ENCODE measurements around the gene ZBTB7C.

ZBTB7C gene

GRCh38 chr18:48051945-48052840 lies 357.0 kb downstream of the ZBTB7C start:
- 0 out of 2 replicates have a peak, but pooled peaks cover 7% of the 10 kb centered on the region for H3K4me1 ChIP-seq (ENCODE audit: insufficient read depth, low read length)
- WGBS: 94% methylated on average over 8 of the region's 8 CpGs
- H3K27ac ChIP-seq (ENCODE audit: low read depth, low read length): no peak overlapping the region
- no peaks in the 10 kb centered on the region for H3K9me3 ChIP-seq (ENCODE audit: insufficient read depth, low read depth, low read length)
- H3K9ac ChIP-seq (ENCODE audit: low read depth, low read length): no peak overlapping the region
- no peaks in the 10 kb centered on the region for H3K27me3 ChIP-seq (ENCODE audit: insufficient read depth, low read length)
- no peak overlapping the region for H3K4me3 ChIP-seq (ENCODE audit: low read length)
- H3K36me3 ChIP-seq (ENCODE audit: insufficient read depth, low read length): no peaks in the 10 kb centered on the region

GRCh38 chr18:48050176-48050575 lies 359.0 kb downstream of the ZBTB7C start:
- H3K27me3 ChIP-seq (ENCODE audit: insufficient read depth, low read length): no peaks in the 10 kb centered on the region
- 0 out of 2 replicates have a peak, but pooled peaks cover 7% of the 10 kb centered on the region for H3K4me1 ChIP-seq (ENCODE audit: insufficient read depth, low read length)
- no peak overlapping the region for H3K4me3 ChIP-seq (ENCODE audit: low read length)
- H3K9ac ChIP-seq (ENCODE audit: low read depth, low read length): no peak overlapping the region
- no peaks in the 10 kb centered on the region for H3K9me3 ChIP-seq (ENCODE audit: insufficient read depth, low read depth, low read length)
- 94% methylated on average over 7 of the region's 7 CpGs for WGBS
- H3K27ac ChIP-seq (ENCODE audit: low read depth, low read length): no peak overlapping the region
- no peaks in the 10 kb centered on the region for H3K36me3 ChIP-seq (ENCODE audit: insufficient read depth, low read length)

GRCh38 chr18:48049757-48050156 lies 359.4 kb downstream of the ZBTB7C start:
- H3K9me3 ChIP-seq (ENCODE audit: insufficient read depth, low read depth, low read length): no peaks in the 10 kb centered on the region
- H3K9ac ChIP-seq (ENCODE audit: low read depth, low read length): no peak overlapping the region
- H3K27ac ChIP-seq (ENCODE audit: low read depth, low read length): no peak overlapping the region
- H3K36me3 ChIP-seq (ENCODE audit: insufficient read depth, low read length): no peaks in the 10 kb centered on the region
- no peak overlapping the region for H3K4me3 ChIP-seq (ENCODE audit: low read length)
- H3K27me3 ChIP-seq (ENCODE audit: insufficient read depth, low read length): no peaks in the 10 kb centered on the region
- H3K4me1 ChIP-seq (ENCODE audit: insufficient read depth, low read length): 0 out of 2 replicates have a peak, but pooled peaks cover 7% of the 10 kb centered on the region
- WGBS: 89% methylated on average over 5 of the region's 5 CpGs

- Histone ChIP-seq H3K36me3 (ENCODE audit: insufficient read depth, low read length) (no peaks in the 10 kb centered on the region), H3K27me3 (ENCODE audit: insufficient read depth, low read length) (no peaks in the 10 kb centered on the region), H3K9ac (ENCODE audit: low read depth, low read length) (no peak overlapping the region), H3K9me3 (ENCODE audit: insufficient read depth, low read depth, low read length) (peaks cover 1% of the 10 kb centered on the region; the same call in 1 of the 2 replicates), H3K4me3 (ENCODE audit: low read length) (no peak overlapping the region), H3K4me1 (ENCODE audit: insufficient read depth, low read length) (no peaks in the 10 kb centered on the region), H3K27ac (ENCODE audit: low read depth, low read length) (no peak overlapping the region)
- WGBS: 95% methylated on average over 3 of the region's 3 CpGs
Observed at GRCh38 chr18:48048251-48048650, 360.9 kb downstream of the ZBTB7C start.

- H3K9ac ChIP-seq (ENCODE audit: low read depth, low read length): no peak overlapping the region
- H3K4me1 ChIP-seq (ENCODE audit: insufficient read depth, low read length): no peaks in the 10 kb centered on the region
- H3K27ac ChIP-seq (ENCODE audit: low read depth, low read length): no peak overlapping the region
- no peaks in the 10 kb centered on the region for H3K27me3 ChIP-seq (ENCODE audit: insufficient read depth, low read length)
- WGBS: 92% methylated on average over 5 of the region's 5 CpGs
- no peaks in the 10 kb centered on the region for H3K36me3 ChIP-seq (ENCODE audit: insufficient read depth, low read length)
- no peak overlapping the region for H3K4me3 ChIP-seq (ENCODE audit: low read length)
- H3K9me3 ChIP-seq (ENCODE audit: insufficient read depth, low read depth, low read length): peaks cover 4% of the 10 kb centered on the region; the same call in 1 of the 2 replicates
Observed at GRCh38 chr18:48046843-48047242, 362.3 kb downstream of the ZBTB7C start.

GRCh38 chr18:48045744-48046143 lies 363.4 kb downstream of the ZBTB7C start:
- Histone ChIP-seq H3K9me3 (ENCODE audit: insufficient read depth, low read depth, low read length) (peaks cover 4% of the 10 kb centered on the region; the same call in 1 of the 2 replicates), H3K4me3 (ENCODE audit: low read length) (no peak overlapping the region), H3K27me3 (ENCODE audit: insufficient read depth, low read length) (no peaks in the 10 kb centered on the region), H3K4me1 (ENCODE audit: insufficient read depth, low read length) (no peaks in the 10 kb centered on the region), H3K36me3 (ENCODE audit: insufficient read depth, low read length) (no peaks in the 10 kb centered on the region), H3K9ac (ENCODE audit: low read depth, low read length) (no peak overlapping the region), H3K27ac (ENCODE audit: low read depth, low read length) (no peak overlapping the region)
- WGBS: 84% methylated on average over 2 of the region's 2 CpGs

GRCh38 chr18:48044944-48045343 lies 364.2 kb downstream of the ZBTB7C start:
- Histone ChIP-seq H3K4me3 (ENCODE audit: low read length) (no peak overlapping the region), H3K4me1 (ENCODE audit: insufficient read depth, low read length) (no peaks in the 10 kb centered on the region), H3K9ac (ENCODE audit: low read depth, low read length) (no peak overlapping the region), H3K9me3 (ENCODE audit: insufficient read depth, low read depth, low read length) (peaks cover 4% of the 10 kb centered on the region; the same call in 1 of the 2 replicates), H3K27ac (ENCODE audit: low read depth, low read length) (no peak overlapping the region), H3K27me3 (ENCODE audit: insufficient read depth, low read length) (no peaks in the 10 kb centered on the region), H3K36me3 (ENCODE audit: insufficient read depth, low read length) (no peaks in the 10 kb centered on the region)
- WGBS: 88% methylated on average over 2 of the region's 3 CpGs

- no peak overlapping the region for H3K9ac ChIP-seq (ENCODE audit: low read depth, low read length)
- no peaks in the 10 kb centered on the region for H3K36me3 ChIP-seq (ENCODE audit: insufficient read depth, low read length)
- H3K27me3 ChIP-seq (ENCODE audit: insufficient read depth, low read length): no peaks in the 10 kb centered on the region
- H3K27ac ChIP-seq (ENCODE audit: low read depth, low read length): no peak overlapping the region
- H3K9me3 ChIP-seq (ENCODE audit: insufficient read depth, low read depth, low read length): peaks cover 4% of the 10 kb centered on the region; the same call in 1 of the 2 replicates
- WGBS: 89% methylated on average over 3 of the region's 3 CpGs
- H3K4me3 ChIP-seq (ENCODE audit: low read length): no peak overlapping the region
- no peaks in the 10 kb centered on the region for H3K4me1 ChIP-seq (ENCODE audit: insufficient read depth, low read length)
Observed at GRCh38 chr18:48043166-48043565, 366.0 kb downstream of the ZBTB7C start.

- no peak overlapping the region for H3K4me3 ChIP-seq (ENCODE audit: low read length)
- H3K9me3 ChIP-seq (ENCODE audit: insufficient read depth, low read depth, low read length): peaks cover 4% of the 10 kb centered on the region; the same call in 1 of the 2 replicates
- no peak overlapping the region for H3K9ac ChIP-seq (ENCODE audit: low read depth, low read length)
- 90% methylated on average over 4 of the region's 4 CpGs for WGBS
- H3K27ac ChIP-seq (ENCODE audit: low read depth, low read length): no peak overlapping the region
- no peaks in the 10 kb centered on the region for H3K27me3 ChIP-seq (ENCODE audit: insufficient read depth, low read length)
- H3K36me3 ChIP-seq (ENCODE audit: insufficient read depth, low read length): no peaks in the 10 kb centered on the region
- H3K4me1 ChIP-seq (ENCODE audit: insufficient read depth, low read length): no peaks in the 10 kb centered on the region
Observed at GRCh38 chr18:48042431-48042830, 366.8 kb downstream of the ZBTB7C start.

GRCh38 chr18:48040457-48041110 lies 368.6 kb downstream of the ZBTB7C start:
- Histone ChIP-seq H3K4me1 (ENCODE audit: insufficient read depth, low read length) (no peaks in the 10 kb centered on the region), H3K4me3 (ENCODE audit: low read length) (no peak overlapping the region), H3K27me3 (ENCODE audit: insufficient read depth, low read length) (no peaks in the 10 kb centered on the region), H3K36me3 (ENCODE audit: insufficient read depth, low read length) (no peaks in the 10 kb centered on the region), H3K9me3 (ENCODE audit: insufficient read depth, low read depth, low read length) (peaks cover 4% of the 10 kb centered on the region; the same call in 1 of the 2 replicates), H3K9ac (ENCODE audit: low read depth, low read length) (no peak overlapping the region), H3K27ac (ENCODE audit: low read depth, low read length) (no peak overlapping the region)
- WGBS: 93% methylated on average over 23 of the region's 23 CpGs

GRCh38 chr18:48039769-48040215 lies 369.4 kb downstream of the ZBTB7C start:
- Histone ChIP-seq H3K27me3 (ENCODE audit: insufficient read depth, low read length) (no peaks in the 10 kb centered on the region), H3K4me1 (ENCODE audit: insufficient read depth, low read length) (no peaks in the 10 kb centered on the region), H3K27ac (ENCODE audit: low read depth, low read length) (no peak overlapping the region), H3K4me3 (ENCODE audit: low read length) (no peak overlapping the region), H3K36me3 (ENCODE audit: insufficient read depth, low read length) (no peaks in the 10 kb centered on the region), H3K9me3 (ENCODE audit: insufficient read depth, low read depth, low read length) (peaks cover 4% of the 10 kb centered on the region; the same call in 1 of the 2 replicates), H3K9ac (ENCODE audit: low read depth, low read length) (no peak overlapping the region)
- 95% methylated on average over 17 of the region's 17 CpGs for whole genome bisulfite sequencing

Data from HUES64 (cell line).